IMR-90 (cell line): ENCODE results near the gene LMNTD2.

Experiments
- BHLHE40 ChIP-seq: fragments of 150-350 bp; IDR thresholded peaks from 2 replicates; pipeline ENCODE4 v1.6.1; 2016; ENCODE audit warnings: mild to moderate bottlenecking, low read depth, low read length
- CHD1 ChIP-seq: IDR thresholded peaks from 2 replicates; pipeline ENCODE4 v1.6.1; 2012; ENCODE audit warnings: low read depth, low read length, improper control_type of control experiment
- CTCF ChIP-seq: conservative IDR thresholded peaks from 2 replicates; pipeline ENCODE4 v1.5.1; 2012; ENCODE audit warnings: mild to moderate bottlenecking, low read depth, low read length, improper control_type of control experiment
- MAFK ChIP-seq: IDR thresholded peaks from 2 replicates; pipeline ENCODE4 v1.6.1; 2012; ENCODE audit warnings: low read depth, low read length, improper control_type of control experiment
- MAZ ChIP-seq: IDR thresholded peaks from 2 replicates; pipeline ENCODE4 v1.6.1; 2012; ENCODE audit warnings: low read depth, mild to moderate bottlenecking, low read length, improper control_type of control experiment, moderate library complexity, borderline replicate concordance
- POLR2A ChIP-seq: IDR thresholded peaks from 2 replicates; pipeline ENCODE4 v1.6.1; 2012; ENCODE audit warnings: mild to moderate bottlenecking, low read depth, low read length
- RCOR1 ChIP-seq: IDR thresholded peaks from 2 replicates; pipeline ENCODE4 v1.6.1; 2012; ENCODE audit warnings: mild to moderate bottlenecking, low read length, improper control_type of control experiment; ENCODE audit not compliant: insufficient replicate concordance
- TF ChIP-seq, protein P1 (sequence below): fragments of 150-350 bp; IDR thresholded peaks from 2 replicates; pipeline ENCODE4 v1.6.1; 2016; ENCODE audit warnings: low read depth, mild to moderate bottlenecking, low read length, moderate library complexity, borderline replicate concordance

DNA sequence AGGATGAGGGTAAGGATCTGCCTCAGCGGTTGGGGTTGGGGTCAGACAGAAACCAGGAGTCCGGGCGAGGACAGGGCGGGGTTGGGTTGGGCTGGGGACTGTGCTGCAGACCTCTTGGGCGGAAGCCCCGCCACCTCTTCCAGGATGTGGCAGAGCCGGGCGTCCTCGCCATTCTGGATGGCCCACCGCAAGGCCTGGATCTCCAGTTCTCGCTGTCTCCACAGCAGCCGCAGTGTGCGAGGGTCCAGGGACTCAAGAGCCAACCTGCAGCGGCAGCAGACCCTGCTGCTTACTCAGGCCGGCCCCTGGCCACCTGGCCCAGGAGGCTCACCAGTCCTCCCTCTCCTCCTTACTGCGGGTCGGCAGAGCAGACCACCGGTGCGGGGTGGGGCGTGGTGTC lies 2.0 kb downstream of the LMNTD2 start:
- no peak for TF ChIP-seq RCOR1
- no peak for TF ChIP-seq CTCF
- no peak for TF ChIP-seq CHD1
- TF ChIP-seq, protein P1, sequence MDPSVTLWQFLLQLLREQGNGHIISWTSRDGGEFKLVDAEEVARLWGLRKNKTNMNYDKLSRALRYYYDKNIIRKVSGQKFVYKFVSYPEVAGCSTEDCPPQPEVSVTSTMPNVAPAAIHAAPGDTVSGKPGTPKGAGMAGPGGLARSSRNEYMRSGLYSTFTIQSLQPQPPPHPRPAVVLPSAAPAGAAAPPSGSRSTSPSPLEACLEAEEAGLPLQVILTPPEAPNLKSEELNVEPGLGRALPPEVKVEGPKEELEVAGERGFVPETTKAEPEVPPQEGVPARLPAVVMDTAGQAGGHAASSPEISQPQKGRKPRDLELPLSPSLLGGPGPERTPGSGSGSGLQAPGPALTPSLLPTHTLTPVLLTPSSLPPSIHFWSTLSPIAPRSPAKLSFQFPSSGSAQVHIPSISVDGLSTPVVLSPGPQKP = no peak
- TF ChIP-seq POLR2A = no peak
- TF ChIP-seq MAFK = no peak
- no peak for TF ChIP-seq MAZ
- no peak for TF ChIP-seq BHLHE40
